ENCODE measurements around the gene RPS6KA1.
"Not testable (repeated sequence)": the region's sequence is repeated elsewhere in the genome, so short reads cannot be mapped to it uniquely, and the experiment has no call there.

RPS6KA1 gene

DNA sequence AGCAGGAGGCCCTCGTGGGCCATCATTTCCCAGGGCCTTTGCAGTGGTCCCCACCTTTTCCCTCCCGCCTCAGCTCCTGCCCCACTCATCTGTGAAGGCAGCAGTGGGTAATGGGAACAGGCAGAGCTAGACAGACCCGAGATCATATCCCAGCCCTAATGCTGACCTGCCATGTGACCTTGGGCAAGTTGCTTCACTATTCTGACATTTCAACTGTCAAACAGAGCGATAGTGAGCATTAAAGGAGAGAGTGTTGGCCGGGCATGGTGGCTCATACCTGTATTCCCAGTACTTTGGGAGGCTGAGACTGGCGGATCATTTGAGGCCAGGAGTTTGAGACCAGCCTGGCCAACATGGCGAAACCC lies 51.7 kb downstream of the RPS6KA1 start:
- TF ChIP-seq CTCF (IDR thresholded peaks at IDR 0.05; ENCODE audit: control insufficient read depth, insufficient read depth, low read depth, low read length, missing control alignments): no peak
- no peak for DNase-seq (ENCODE audit: low read depth)
- H3K4me3 ChIP-seq (ENCODE audit: control insufficient read depth, low read depth, low read length): no peak overlapping the region

GRCh38 chr1:26582053-26582835 lies 52.7 kb downstream of the RPS6KA1 start:
- no peak for TF ChIP-seq CTCF (IDR thresholded peaks at IDR 0.05; ENCODE audit: control insufficient read depth, insufficient read depth, low read depth, low read length, missing control alignments)
- no peak for DNase-seq (ENCODE audit: low read depth)
- H3K4me3 ChIP-seq (ENCODE audit: control insufficient read depth, low read depth, low read length): no peak overlapping the region

- no peak overlapping the region for H3K4me3 ChIP-seq (ENCODE audit: control insufficient read depth, low read depth, low read length)
- no peak for TF ChIP-seq CTCF (IDR thresholded peaks at IDR 0.05; ENCODE audit: control insufficient read depth, insufficient read depth, low read depth, low read length, missing control alignments)
- peak; percentile 47 for DNase-seq (ENCODE audit: low read depth)
These were observed 53.4 kb downstream of the RPS6KA1 start for GRCh38 chr1:26582836-26583460.

DNA sequence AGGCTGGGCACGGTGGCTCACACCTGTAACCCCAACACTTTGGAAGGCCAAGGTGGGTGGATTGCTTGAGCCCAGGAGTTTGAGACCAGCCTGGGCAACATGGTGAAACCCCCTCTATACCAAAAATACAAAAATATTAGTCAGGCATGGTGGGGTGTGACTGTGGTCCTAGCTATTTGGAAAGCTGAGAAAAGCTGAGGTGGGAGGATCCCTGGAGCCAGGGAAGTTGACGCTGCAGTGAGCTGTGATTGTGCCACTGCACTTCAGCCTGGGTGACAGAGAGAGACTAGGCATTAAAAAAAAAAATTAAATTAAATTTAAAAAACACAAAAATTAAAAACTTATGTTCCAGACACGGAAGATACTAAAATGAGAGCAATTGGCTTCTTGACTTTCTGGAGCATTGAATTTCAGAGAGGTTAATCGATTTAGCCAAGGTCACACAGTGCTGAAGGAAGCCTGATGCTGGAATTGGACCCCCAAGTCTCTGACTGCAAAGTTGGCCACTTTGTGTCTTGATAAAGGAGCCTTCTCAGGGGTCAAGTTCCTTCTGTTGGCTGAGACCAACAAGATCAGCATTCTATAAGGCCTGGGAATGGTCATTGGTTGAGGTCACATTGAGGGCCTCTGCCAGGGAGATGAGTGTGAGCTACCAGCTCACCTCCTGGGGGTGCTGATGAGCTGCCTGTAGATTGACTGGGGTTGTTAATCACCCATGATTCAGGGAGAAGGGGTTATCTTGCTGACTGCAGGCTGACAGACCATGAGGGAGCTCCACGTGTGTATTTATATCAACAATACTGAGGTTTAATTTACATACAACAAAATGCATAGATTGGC lies 54.3 kb downstream of the RPS6KA1 start:
- no peak for DNase-seq (ENCODE audit: low read depth)
- peak; percentile 17 for TF ChIP-seq CTCF (IDR thresholded peaks at IDR 0.05; ENCODE audit: control insufficient read depth, insufficient read depth, low read depth, low read length, missing control alignments)
- no peak overlapping the region for H3K4me3 ChIP-seq (ENCODE audit: control insufficient read depth, low read depth, low read length)

DNA sequence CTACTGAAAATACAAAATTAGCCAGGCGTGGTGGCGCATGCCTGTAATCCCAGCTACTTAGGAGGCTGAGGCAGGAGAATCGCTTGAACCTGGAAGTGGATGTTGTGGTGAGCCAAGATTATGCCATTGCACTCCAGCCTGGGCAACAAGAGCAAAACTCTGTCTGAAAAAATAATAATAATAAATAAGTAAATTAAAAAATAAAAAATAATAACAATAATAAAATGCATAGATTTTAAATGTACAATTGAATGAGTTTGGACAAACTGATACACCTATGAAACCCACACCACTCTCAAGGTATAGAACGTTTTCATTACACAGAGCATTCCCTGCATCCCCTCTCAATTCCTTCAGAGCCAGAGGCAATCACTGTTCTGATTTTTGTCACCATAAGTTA lies 55.0 kb downstream of the RPS6KA1 start:
- not testable (repeated sequence) for DNase-seq (ENCODE audit: low read depth); H3K4me3 ChIP-seq (ENCODE audit: control insufficient read depth, low read depth, low read length)

DNA sequence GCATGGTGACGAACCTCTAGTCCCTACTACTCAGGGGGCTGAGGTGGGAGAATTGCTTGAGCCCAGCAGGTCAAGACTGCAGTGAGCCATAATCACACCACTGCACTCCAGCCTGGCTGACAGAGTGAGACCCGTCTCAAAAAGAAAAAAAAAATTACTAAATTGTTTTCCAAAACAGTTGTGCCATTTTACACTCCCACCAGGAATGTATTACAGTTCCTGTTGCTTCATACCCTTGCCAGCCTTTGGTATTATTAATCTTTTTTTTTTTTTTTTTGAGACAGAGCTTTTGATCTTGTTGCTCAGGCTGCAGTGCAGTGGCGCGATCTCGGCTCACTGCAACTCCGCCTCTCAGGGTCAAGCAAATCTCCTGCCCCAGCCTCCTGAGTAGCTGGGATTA lies 55.9 kb downstream of the RPS6KA1 start:
- no peak overlapping the region for H3K4me3 ChIP-seq (ENCODE audit: control insufficient read depth, low read depth, low read length)
- DNase-seq (ENCODE audit: low read depth): no peak
- TF ChIP-seq CTCF (IDR thresholded peaks at IDR 0.05; ENCODE audit: control insufficient read depth, insufficient read depth, low read depth, low read length, missing control alignments): no peak

DNA sequence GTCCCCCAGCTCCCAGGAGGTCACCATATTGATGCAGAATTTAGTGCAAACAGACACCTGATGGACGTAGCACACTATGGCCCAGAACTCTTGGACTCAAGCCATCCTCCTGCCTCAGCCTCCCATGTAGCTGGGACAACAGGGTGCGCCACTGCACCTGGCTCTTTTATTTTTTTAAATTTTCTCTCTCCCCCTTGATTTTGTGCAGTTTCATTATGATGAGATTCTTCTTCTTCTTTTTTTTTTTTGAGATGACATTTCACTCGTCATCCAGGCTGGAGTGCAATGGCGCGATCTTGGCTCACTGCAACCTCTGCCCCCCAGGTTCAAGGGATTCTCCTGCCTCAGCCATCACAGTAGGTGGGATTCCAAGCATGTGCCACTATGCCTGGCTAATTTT lies 63.8 kb downstream of the RPS6KA1 start:
- H3K4me3 ChIP-seq (ENCODE audit: control insufficient read depth, low read depth, low read length): no peak overlapping the region
- DNase-seq (ENCODE audit: low read depth): no peak
- TF ChIP-seq CTCF (IDR thresholded peaks at IDR 0.05; ENCODE audit: control insufficient read depth, insufficient read depth, low read depth, low read length, missing control alignments): no peak

- not testable (repeated sequence) for DNase-seq (ENCODE audit: low read depth); H3K4me3 ChIP-seq (ENCODE audit: control insufficient read depth, low read depth, low read length)
These were observed 65.0 kb downstream of the RPS6KA1 start for GRCh38 chr1:26594593-26594992.

All from AG09309 (cell line).